ENCODE results near the gene ACSL4.

The ACSL4 gene

DNA sequence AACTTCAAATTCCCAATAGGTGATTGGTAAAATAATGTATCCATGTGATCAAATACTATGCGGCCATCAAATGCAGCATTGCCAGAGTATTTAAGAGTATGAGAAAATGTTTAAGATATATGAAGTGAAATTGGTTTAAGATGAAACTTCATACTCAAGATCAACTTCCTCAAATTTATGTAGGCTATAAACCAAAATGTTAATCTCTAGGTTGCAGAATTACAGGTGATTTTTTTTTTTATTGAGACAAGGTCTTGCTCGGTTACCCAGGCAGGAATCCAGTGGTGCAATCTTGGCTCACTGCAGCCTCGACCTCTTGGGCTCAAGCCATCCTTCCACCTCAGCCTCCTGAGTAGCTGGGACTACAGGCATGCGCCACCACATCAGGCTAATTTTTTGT is 25.3 kb downstream of the ACSL4 start:
- Histone ChIP-seq H3K4me1 (ENCODE audit: low read depth, poor library complexity, severe bottlenecking) (peaks cover 46% of the 10 kb centered on the region), H3K4me3 (IDR thresholded peaks at IDR 0.05; ENCODE audit: insufficient read depth, low read depth, low read length) (no peak overlapping the region), H4K20me1 (ENCODE audit: insufficient read depth) (0 out of 2 replicates have a peak, but pooled peaks cover 5% of the 10 kb centered on the region), H3K27me3 (ENCODE audit: insufficient read depth, low read depth) (no peaks in the 10 kb centered on the region), H2AFZ (ENCODE audit: low read depth) (no peak overlapping the region), H3K79me2 (ENCODE audit: insufficient read depth, low read depth) (peaks cover 11% of the 10 kb centered on the region; the same call in 1 of the 2 replicates), H3K27ac (no peak overlapping the region), H3K9ac (no peak overlapping the region), H3K4me2 (0 out of 2 replicates have a peak overlapping the region, but pooled peaks have one; percentile 17), H3K36me3 (ENCODE audit: insufficient read depth) (no peaks in the 10 kb centered on the region)
- TF ChIP-seq CTCF (conservative IDR thresholded peaks at IDR 0.05; ENCODE audit: low read depth, low read length) = no peak

- H3K9ac ChIP-seq = no peak overlapping the region
- peaks cover 46% of the 10 kb centered on the region for H3K4me1 ChIP-seq (ENCODE audit: low read depth, poor library complexity, severe bottlenecking)
- H3K27ac ChIP-seq = no peak overlapping the region
- H3K4me3 ChIP-seq (IDR thresholded peaks at IDR 0.05; ENCODE audit: insufficient read depth, low read depth, low read length) = no peak overlapping the region
- no peaks in the 10 kb centered on the region for H3K27me3 ChIP-seq (ENCODE audit: insufficient read depth, low read depth)
- H4K20me1 ChIP-seq (ENCODE audit: insufficient read depth) = 0 out of 2 replicates have a peak, but pooled peaks cover 5% of the 10 kb centered on the region
- no peaks in the 10 kb centered on the region for H3K36me3 ChIP-seq (ENCODE audit: insufficient read depth)
- no peak for TF ChIP-seq CTCF (conservative IDR thresholded peaks at IDR 0.05; ENCODE audit: low read depth, low read length)
- H3K4me2 ChIP-seq = 0 out of 2 replicates have a peak overlapping the region, but pooled peaks have one; percentile 17
- H3K79me2 ChIP-seq (ENCODE audit: insufficient read depth, low read depth) = peaks cover 11% of the 10 kb centered on the region; the same call in 1 of the 2 replicates
- H2AFZ ChIP-seq (ENCODE audit: low read depth) = no peak overlapping the region
Measured at GRCh38 chrX:109707319-109707718, 25.7 kb downstream of the ACSL4 start.

DNA sequence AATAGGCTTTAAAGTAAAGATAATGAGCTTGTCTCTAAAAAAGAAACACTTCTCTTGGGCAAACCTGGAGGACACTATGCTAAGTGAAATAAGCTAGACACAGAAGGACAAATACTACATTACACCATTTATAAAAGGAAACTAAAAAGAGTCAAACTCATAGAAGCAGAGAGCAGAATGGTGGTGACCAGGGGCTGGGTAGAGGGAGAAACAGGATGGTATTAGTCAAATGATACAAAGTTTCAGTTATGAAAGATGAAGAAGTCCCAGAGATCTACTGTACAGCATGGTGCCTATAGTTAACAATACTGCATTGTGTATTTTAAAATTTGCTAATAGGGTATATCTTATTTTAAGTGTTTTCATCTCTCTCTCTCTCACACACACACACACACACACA is 28.5 kb downstream of the ACSL4 start:
- H4K20me1 ChIP-seq (ENCODE audit: insufficient read depth) = 0 out of 2 replicates have a peak, but pooled peaks cover 5% of the 10 kb centered on the region
- no peak overlapping the region for H3K4me3 ChIP-seq (IDR thresholded peaks at IDR 0.05; ENCODE audit: insufficient read depth, low read depth, low read length)
- H3K36me3 ChIP-seq (ENCODE audit: insufficient read depth) = no peaks in the 10 kb centered on the region
- no peak overlapping the region for H2AFZ ChIP-seq (ENCODE audit: low read depth)
- peaks cover 11% of the 10 kb centered on the region; the same call in 1 of the 2 replicates for H3K79me2 ChIP-seq (ENCODE audit: insufficient read depth, low read depth)
- H3K9ac ChIP-seq = no peak overlapping the region
- peaks cover 33% of the 10 kb centered on the region for H3K4me1 ChIP-seq (ENCODE audit: low read depth, poor library complexity, severe bottlenecking)
- no peak for TF ChIP-seq CTCF (conservative IDR thresholded peaks at IDR 0.05; ENCODE audit: low read depth, low read length)
- H3K4me2 ChIP-seq = no peak overlapping the region
- no peak overlapping the region for H3K27ac ChIP-seq
- H3K27me3 ChIP-seq (ENCODE audit: insufficient read depth, low read depth) = no peaks in the 10 kb centered on the region

GRCh38 chrX:109697855-109698254 is 35.2 kb downstream of the ACSL4 start:
- no peaks in the 10 kb centered on the region for H3K27me3 ChIP-seq (ENCODE audit: insufficient read depth, low read depth)
- no peak overlapping the region for H2AFZ ChIP-seq (ENCODE audit: low read depth)
- no peaks in the 10 kb centered on the region for H3K4me1 ChIP-seq (ENCODE audit: low read depth, poor library complexity, severe bottlenecking)
- H3K4me3 ChIP-seq (IDR thresholded peaks at IDR 0.05; ENCODE audit: insufficient read depth, low read depth, low read length) = no peak overlapping the region
- no peak overlapping the region for H3K9ac ChIP-seq
- no peaks in the 10 kb centered on the region for H4K20me1 ChIP-seq (ENCODE audit: insufficient read depth)
- no peaks in the 10 kb centered on the region for H3K79me2 ChIP-seq (ENCODE audit: insufficient read depth, low read depth)
- H3K4me2 ChIP-seq = no peak overlapping the region
- no peaks in the 10 kb centered on the region for H3K36me3 ChIP-seq (ENCODE audit: insufficient read depth)
- no peak overlapping the region for H3K27ac ChIP-seq
- no peak for TF ChIP-seq CTCF (conservative IDR thresholded peaks at IDR 0.05; ENCODE audit: low read depth, low read length)

Measured in KMS-11 (cell line).